Activated CD4-positive, alpha-beta T cell treated with anti-CD3 and anti-CD28 coated beads for 36 hours (primary cell): ENCODE results near the gene HSD17B13. TPM values are rescaled to one million over a fixed set of nuclear protein-coding genes. Genes with fewer than 3 reads are reported as not detected.
A peak's percentile ranks its signal among the peaks of the same experiment; 100 is the strongest.
"Not testable (repeated sequence)": the region's sequence is repeated elsewhere in the genome, so short reads cannot be mapped to it uniquely, and the experiment has no call there.

Experiments used
- ATAC-seq: fragments of 200-7000 bp; cut with Tn5 transposase; one replicate; pipeline ENCODE4 v1.10.0; 2021; ENCODE audit warnings: mild to moderate bottlenecking, moderate library complexity
- CTCF ChIA-PET: fragments of 350-600 bp; sonication (Branson Sonifier 250); formaldehyde crosslinking; loops from one replicate; lab custom pipeline; 2021; ENCODE audit warnings: antibody characterized with exemption; lab: Charles Lee
- POLR2A ChIA-PET: fragments of 350-600 bp; sonication (Branson Sonifier 250); formaldehyde crosslinking; loops from one replicate; lab custom pipeline; 2021; ENCODE audit warnings: antibody characterized with exemption, inconsistent platforms; lab: Charles Lee
- DNase-seq: peaks from one replicate; pipeline ENCODE4 v3.0.0-alpha.2; 2020
- H3K27ac Mint-ChIP-seq: one replicate; pipeline ENCODE4 v1.8.0; 2021; ENCODE audit warnings: mixed read lengths
- H3K27me3 Mint-ChIP-seq: one replicate; pipeline ENCODE4 v1.8.0; 2021; ENCODE audit warnings: mixed read lengths
- H3K36me3 Mint-ChIP-seq: one replicate; pipeline ENCODE4 v1.8.0; 2021; ENCODE audit warnings: low read depth, mixed read lengths
- H3K4me1 Mint-ChIP-seq: one replicate; pipeline ENCODE4 v1.8.0; 2021; ENCODE audit warnings: mixed read lengths
- H3K4me3 Mint-ChIP-seq: one replicate; pipeline ENCODE4 v1.8.0; 2021; ENCODE audit warnings: mild to moderate bottlenecking, moderate library complexity, mixed read lengths
- H3K9me3 Mint-ChIP-seq: one replicate; pipeline ENCODE4 v1.8.0; 2021; ENCODE audit warnings: low read depth, mixed read lengths
- intact Hi-C, 2 experiments: fragments of 100-400 bp; cut with DNase I in 1 of 2; cut with micrococcal nuclease in 1 of 2; formaldehyde crosslinking; loops; one replicate each; pipeline versions ENCODE4 v1.14.2 to v1.15.1; 2022 to 2024; cut with DNase I, micrococcal nuclease
- total RNA-seq, 2 experiments: library from RNA; stranded (reverse); gene quantifications; one replicate each; pipeline ENCODE4 v1.2.3, GENCODE V29; 2021

HSD17B13 gene
- total RNA-seq, 2 experiments from 2014 or later, result not detected

GRCh38 chr4:87286970-87287369 lies 35.7 kb downstream of the HSD17B13 start:
- no peaks in the 10 kb centered on the region for H3K36me3 Mint-ChIP-seq
- no peak overlapping the region for H3K27ac Mint-ChIP-seq
- ChIA-PET POLR2A (no interaction called here), CTCF (interaction anchor here (0.8 kb wide), 1 partner anchor 19 kb away, joined by 3 read pairs; no protein-coding TSS in a partner anchor)
- ATAC-seq (no peak), DNase-seq (no peak)
- peaks cover 22% of the 10 kb centered on the region for H3K9me3 Mint-ChIP-seq
- H3K4me3 Mint-ChIP-seq, result no peak overlapping the region
- H3K27me3 Mint-ChIP-seq, result no peaks in the 10 kb centered on the region
- intact Hi-C loops, result no loop called here
- H3K4me1 Mint-ChIP-seq, result no peaks in the 10 kb centered on the region

DNA sequence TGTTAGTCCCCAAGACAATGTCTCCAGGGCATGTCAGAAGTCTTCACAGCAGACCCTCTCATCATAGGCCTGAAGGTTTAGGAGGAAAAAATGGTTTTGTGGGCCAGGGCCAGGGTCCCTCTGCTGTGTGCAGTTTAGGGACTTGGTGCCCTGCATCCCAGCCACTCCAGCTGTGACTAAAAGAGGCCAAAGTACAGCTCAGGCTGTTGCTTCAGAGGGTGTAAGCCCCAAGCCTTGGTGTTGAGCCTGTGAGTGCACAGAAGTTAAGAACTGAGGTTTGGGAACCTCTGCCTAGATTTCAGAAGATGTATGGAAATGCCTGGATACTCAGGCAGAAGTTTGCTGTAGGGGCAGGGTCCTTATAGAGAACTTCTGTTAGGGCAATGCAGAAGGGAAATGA lies 38.4 kb downstream of the HSD17B13 start:
- H3K27me3 Mint-ChIP-seq, H3K4me1 Mint-ChIP-seq, H3K27ac Mint-ChIP-seq, DNase-seq, H3K36me3 Mint-ChIP-seq, CTCF ChIA-PET, ATAC-seq, H3K4me3 Mint-ChIP-seq, POLR2A ChIA-PET, intact Hi-C loops: not testable (repeated sequence)
- H3K9me3 Mint-ChIP-seq, result peaks cover 22% of the 10 kb centered on the region

DNA sequence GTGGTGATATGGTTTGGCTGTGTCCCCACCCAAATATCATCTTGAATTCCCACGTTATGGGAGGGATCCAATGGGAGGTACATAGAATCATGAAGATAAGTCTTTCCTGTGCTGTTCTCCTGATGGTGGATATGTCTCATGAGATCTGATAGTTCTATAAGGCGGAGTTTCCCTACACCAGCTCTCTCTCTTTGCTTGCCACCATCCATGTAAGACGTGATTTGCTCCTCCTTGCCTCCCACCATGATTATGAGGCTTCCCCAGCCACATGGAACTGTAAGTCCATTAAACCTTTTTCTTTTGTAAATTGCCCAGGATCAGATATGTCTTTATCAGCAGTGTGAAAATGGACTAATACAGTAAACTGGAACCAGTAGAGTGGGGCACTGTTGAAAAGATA lies 39.5 kb downstream of the HSD17B13 start:
- DNase-seq (no peak), ATAC-seq (no peak)
- ChIA-PET CTCF (no interaction called here), POLR2A (no interaction called here)
- Mint-ChIP-seq H3K36me3 (no peaks in the 10 kb centered on the region), H3K9me3 (peaks cover 22% of the 10 kb centered on the region), H3K4me3 (no peak overlapping the region), H3K4me1 (no peaks in the 10 kb centered on the region), H3K27ac (no peak overlapping the region), H3K27me3 (peaks cover 3% of the 10 kb centered on the region)
- intact Hi-C loops, result no loop called here

DNA sequence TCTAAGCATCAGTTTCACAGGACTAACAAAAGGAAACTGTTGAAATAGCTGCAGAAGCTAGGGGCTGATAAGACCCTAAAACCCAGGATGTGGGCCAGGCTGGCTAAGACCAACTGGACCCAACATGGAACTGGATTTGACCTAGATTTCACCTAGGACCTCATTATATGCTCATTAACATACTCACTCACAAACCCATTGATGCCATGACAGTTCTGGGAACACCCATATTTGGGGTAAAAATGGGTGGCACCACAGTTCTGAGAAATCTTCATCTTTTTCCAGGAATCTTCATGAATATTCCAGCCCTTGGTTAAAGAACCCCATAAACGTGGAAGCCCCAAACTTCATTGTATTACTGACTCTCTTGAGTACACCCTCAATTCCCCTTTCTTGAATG lies 41.1 kb downstream of the HSD17B13 start:
- Mint-ChIP-seq H3K27ac (no peak overlapping the region), H3K4me1 (no peaks in the 10 kb centered on the region), H3K27me3 (peaks cover 3% of the 10 kb centered on the region), H3K36me3 (no peaks in the 10 kb centered on the region), H3K4me3 (no peak overlapping the region), H3K9me3 (peaks cover 15% of the 10 kb centered on the region)
- ChIA-PET CTCF (no interaction called here), POLR2A (no interaction called here)
- ATAC-seq (no peak), DNase-seq (no peak)
- intact Hi-C loops, result no loop called here

DNA sequence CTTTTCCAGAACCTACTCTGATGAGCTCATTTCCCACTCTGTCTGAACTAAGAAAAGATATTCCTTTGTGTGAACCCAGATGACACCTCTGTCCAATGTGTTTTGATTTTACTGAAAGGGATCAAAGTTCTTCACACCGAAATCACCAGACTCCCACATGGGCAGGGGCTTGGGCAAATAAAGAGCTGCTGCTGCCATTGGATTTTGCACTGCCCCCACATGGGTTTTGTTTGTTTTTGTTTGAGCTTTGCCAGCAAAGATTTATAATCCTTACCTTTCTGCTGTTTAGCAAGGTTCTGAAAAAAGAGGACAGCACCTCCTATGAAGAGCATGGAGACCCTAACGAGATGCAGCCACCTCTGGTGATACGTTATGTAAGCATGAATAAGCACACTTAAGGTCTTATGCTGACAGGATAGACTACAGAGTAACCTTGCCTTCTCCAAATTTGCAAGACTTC lies 44.3 kb downstream of the HSD17B13 start:
- no peak overlapping the region for H3K4me3 Mint-ChIP-seq
- DNase-seq (no peak), ATAC-seq (no peak)
- ChIA-PET POLR2A (no interaction called here), CTCF (no interaction called here)
- peaks cover 4% of the 10 kb centered on the region for H3K9me3 Mint-ChIP-seq
- no peaks in the 10 kb centered on the region for H3K36me3 Mint-ChIP-seq
- intact Hi-C loops, result no loop called here
- H3K4me1 Mint-ChIP-seq, result no peaks in the 10 kb centered on the region
- H3K27ac Mint-ChIP-seq, result no peak overlapping the region
- H3K27me3 Mint-ChIP-seq, result peaks cover 3% of the 10 kb centered on the region

DNA sequence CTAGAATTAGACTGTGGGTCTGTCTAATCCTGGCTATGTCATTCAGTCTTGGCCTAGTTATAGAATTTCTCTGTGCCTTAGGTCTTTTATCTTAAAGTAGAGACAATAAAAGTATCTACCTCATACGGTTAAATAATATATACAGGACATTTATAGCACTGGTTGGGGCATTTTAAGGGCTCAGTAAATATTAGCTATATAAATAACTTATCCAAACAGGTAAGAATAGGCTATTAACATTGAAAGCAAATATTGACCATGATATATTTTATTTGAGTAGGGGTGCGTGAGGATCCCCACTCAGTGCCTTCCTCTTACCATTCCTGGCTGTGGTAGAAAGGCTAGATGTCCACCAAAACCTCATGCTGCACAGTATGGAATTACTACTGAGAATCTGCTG lies 47.4 kb downstream of the HSD17B13 start:
- Mint-ChIP-seq H3K4me3 (no peak overlapping the region), H3K27me3 (peaks cover 3% of the 10 kb centered on the region), H3K27ac (no peak overlapping the region), H3K36me3 (no peaks in the 10 kb centered on the region), H3K9me3 (no peaks in the 10 kb centered on the region), H3K4me1 (no peaks in the 10 kb centered on the region)
- ATAC-seq (no peak), DNase-seq (no peak)
- intact Hi-C loops, result no loop called here
- ChIA-PET CTCF (interaction anchor here (1.2 kb wide), 1 partner anchor 79 kb away, joined by 3 read pairs; no protein-coding TSS in a partner anchor), POLR2A (no interaction called here)

GRCh38 chr4:87274803-87275202 lies 47.9 kb downstream of the HSD17B13 start:
- CTCF ChIA-PET, result interaction anchor here (0.8 to 1.2 kb wide), 3 partner anchors 79 to 947 kb away, joined by 3 to 5 read pairs (median 3); no protein-coding TSS in a partner anchor

GRCh38 chr4:87274327-87274726 lies 48.4 kb downstream of the HSD17B13 start:
- DNase-seq (no peak), ATAC-seq (no peak)
- Mint-ChIP-seq H3K4me1 (no peaks in the 10 kb centered on the region), H3K36me3 (no peaks in the 10 kb centered on the region), H3K4me3 (no peak overlapping the region), H3K27me3 (peaks cover 2% of the 10 kb centered on the region), H3K27ac (no peak overlapping the region), H3K9me3 (no peaks in the 10 kb centered on the region)
- intact Hi-C loops, result no loop called here
- CTCF ChIA-PET, result interaction anchor here (0.6 to 1.2 kb wide), 4 partner anchors 80 to 948 kb away, joined by 3 to 5 read pairs (median 3); no protein-coding TSS in a partner anchor
- POLR2A ChIA-PET, result no interaction called here

More at GRCh38 chr4:87274803-87275202, 47.9 kb downstream of the HSD17B13 start:
- DNase-seq, result no peak
- no peaks in the 10 kb centered on the region for H3K4me1 Mint-ChIP-seq
- no peak overlapping the region for H3K27ac Mint-ChIP-seq
- intact Hi-C loops, result no loop called here
- H3K4me3 Mint-ChIP-seq, result no peak overlapping the region
- H3K9me3 Mint-ChIP-seq, result no peaks in the 10 kb centered on the region
- peaks cover 3% of the 10 kb centered on the region for H3K27me3 Mint-ChIP-seq
- ATAC-seq, result no peak
- H3K36me3 Mint-ChIP-seq, result no peaks in the 10 kb centered on the region
- POLR2A ChIA-PET, result no interaction called here

GRCh38 chr4:87270825-87271224 lies 51.9 kb downstream of the HSD17B13 start:
- intact Hi-C loops, result no loop called here
- Mint-ChIP-seq H3K9me3 (no peaks in the 10 kb centered on the region), H3K4me3 (no peak overlapping the region), H3K27ac (no peak overlapping the region), H3K4me1 (no peaks in the 10 kb centered on the region), H3K36me3 (no peaks in the 10 kb centered on the region), H3K27me3 (peaks cover 2% of the 10 kb centered on the region)
- ATAC-seq (no peak), DNase-seq (no peak)
- ChIA-PET CTCF (no interaction called here), POLR2A (no interaction called here)

GRCh38 chr4:87270144-87270543 lies 52.5 kb downstream of the HSD17B13 start:
- no peaks in the 10 kb centered on the region for H3K4me1 Mint-ChIP-seq
- no peak for ATAC-seq
- ChIA-PET CTCF (no interaction called here), POLR2A (no interaction called here)
- no peak overlapping the region for H3K4me3 Mint-ChIP-seq
- no peaks in the 10 kb centered on the region for H3K9me3 Mint-ChIP-seq
- H3K36me3 Mint-ChIP-seq, result no peaks in the 10 kb centered on the region
- H3K27me3 Mint-ChIP-seq, result peaks cover 2% of the 10 kb centered on the region
- H3K27ac Mint-ChIP-seq, result no peak overlapping the region
- peak; percentile 15 for DNase-seq
- intact Hi-C loops, result no loop called here

DNA sequence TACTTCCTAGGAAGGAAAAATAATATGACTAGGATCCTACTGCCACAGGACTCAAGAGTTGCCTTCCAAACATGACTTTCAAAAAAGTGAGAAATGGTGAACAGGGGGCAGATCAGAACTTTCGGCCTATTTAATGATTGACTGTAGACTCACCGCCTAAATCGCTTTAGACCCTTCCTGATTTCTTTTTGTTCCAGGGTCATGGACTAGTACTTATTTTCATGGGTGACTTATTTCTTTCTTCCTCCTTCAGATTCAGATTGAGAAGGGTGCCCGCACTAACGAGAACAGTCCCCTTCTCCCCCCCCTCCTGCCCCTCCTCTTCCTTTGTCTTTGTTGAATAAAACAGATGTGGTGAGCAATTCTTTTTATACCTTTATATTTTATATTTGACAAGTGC lies 54.3 kb downstream of the HSD17B13 start:
- CTCF ChIA-PET, result no interaction called here
- Mint-ChIP-seq H3K4me3 (no peak overlapping the region), H3K4me1 (no peaks in the 10 kb centered on the region), H3K36me3 (no peaks in the 10 kb centered on the region), H3K9me3 (no peaks in the 10 kb centered on the region), H3K27me3 (peaks cover 2% of the 10 kb centered on the region), H3K27ac (no peak overlapping the region)
- intact Hi-C loops, result loop anchor here in 1 of 2 experiments (2.0 kb wide), 1 partner anchor 198 kb away; no protein-coding TSS in a partner anchor
- ATAC-seq (no peak), DNase-seq (no peak)
- POLR2A ChIA-PET, result no interaction called here

GRCh38 chr4:87266986-87267385 lies 55.7 kb downstream of the HSD17B13 start:
- intact Hi-C loops, result no loop called here
- H3K4me1 Mint-ChIP-seq, result no peaks in the 10 kb centered on the region
- peaks cover 2% of the 10 kb centered on the region for H3K27me3 Mint-ChIP-seq
- no peak overlapping the region for H3K4me3 Mint-ChIP-seq
- ATAC-seq (no peak), DNase-seq (no peak)
- CTCF ChIA-PET, result no interaction called here
- H3K36me3 Mint-ChIP-seq, result no peaks in the 10 kb centered on the region
- POLR2A ChIA-PET, result no interaction called here
- H3K9me3 Mint-ChIP-seq, result peaks cover 4% of the 10 kb centered on the region
- no peak overlapping the region for H3K27ac Mint-ChIP-seq
